Mesendoderm (in vitro differentiated cells): ENCODE results near the gene RALGAPA1.

Experiments used
- DNase-seq: peaks from one replicate; pipeline ENCODE4 v3.0.0; 2013
- H2AK5ac ChIP-seq: 2 replicates; pipeline ENCODE4 v1.6.1; 2013; ENCODE audit warnings: low read length, inconsistent platforms
- H2BK120ac ChIP-seq: 2 replicates; pipeline ENCODE4 v1.6.1; 2013; ENCODE audit warnings: low read depth, mild to moderate bottlenecking, low read length, moderate library complexity, mixed read lengths
- H2BK15ac ChIP-seq: replicated peaks from 2 replicates; pipeline ENCODE4 v1.6.1; 2013; ENCODE audit warnings: low read depth, mild to moderate bottlenecking, moderate library complexity
- H2BK5ac ChIP-seq: 2 replicates; pipeline ENCODE4 v1.6.1; 2013; ENCODE audit warnings: low read length, inconsistent platforms
- H3K18ac ChIP-seq: 2 replicates; pipeline ENCODE4 v1.6.1; 2013; ENCODE audit warnings: mild to moderate bottlenecking, low read length, mixed read lengths
- H3K23ac ChIP-seq: one replicate; pipeline ENCODE4 v1.6.1; 2013; ENCODE audit warnings: low read length
- H3K27ac ChIP-seq: 2 replicates; pipeline ENCODE4 v1.5.1; 2013; ENCODE audit warnings: low read depth, mild to moderate bottlenecking, inconsistent platforms, low read length, moderate library complexity
- H3K27me3 ChIP-seq: 2 replicates; pipeline ENCODE4 v1.6.1; 2013; ENCODE audit warnings: low read length, control low read depth, mild to moderate bottlenecking, inconsistent platforms; ENCODE audit not compliant: insufficient read depth, poor library complexity
- H3K36me3 ChIP-seq: 2 replicates; pipeline ENCODE4 v1.6.1; 2013; ENCODE audit warnings: low read length, inconsistent platforms; ENCODE audit not compliant: control insufficient read depth, insufficient read depth
- H3K4ac ChIP-seq: one replicate; pipeline ENCODE4 v1.6.1; 2013; ENCODE audit warnings: low read depth, mild to moderate bottlenecking, low read length, moderate library complexity
- H3K4me1 ChIP-seq: 2 replicates; pipeline ENCODE4 v1.6.1; 2013; ENCODE audit warnings: low read depth, low read length, inconsistent platforms; ENCODE audit not compliant: control insufficient read depth
- H3K4me2 ChIP-seq: 2 replicates; pipeline ENCODE4 v1.6.1; 2013; ENCODE audit warnings: low read length
- H3K4me3 ChIP-seq: 2 replicates; pipeline ENCODE4 v1.5.1; 2013; ENCODE audit warnings: mild to moderate bottlenecking, low read length
- H3K56ac ChIP-seq: one replicate; pipeline ENCODE4 v1.6.1; 2013; ENCODE audit warnings: low read length
- H3K79me1 ChIP-seq: 2 replicates; pipeline ENCODE4 v1.6.1; 2013; ENCODE audit warnings: low read length, inconsistent platforms
- H3K79me2 ChIP-seq: 2 replicates; pipeline ENCODE4 v1.6.1; 2013; ENCODE audit warnings: mild to moderate bottlenecking, low read length; ENCODE audit not compliant: control insufficient read depth, insufficient read depth
- H3K9ac ChIP-seq: 2 replicates; pipeline ENCODE4 v1.6.1; 2013; ENCODE audit warnings: low read length, inconsistent platforms
- H4K5ac ChIP-seq: one replicate; pipeline ENCODE4 v1.6.1; 2013; ENCODE audit warnings: low read length
- H4K8ac ChIP-seq: one replicate; pipeline ENCODE4 v1.6.1; 2013; ENCODE audit warnings: low read depth, mild to moderate bottlenecking, control low read depth, low read length, moderate library complexity
- WGBS: extraction: QIAGEN DNeasy Blood & Tissue Kit; methylation state at CpG from one replicate; pipeline ENCODE4 v1.1.7; 2013; ENCODE audit warnings: low lambda C conversion rate, missing lambda C conversion rate; ENCODE audit not compliant: insufficient coverage; ENCODE audit errors: extremely low coverage; 5-methylcytosine and 5-hydroxymethylcytosine counted together

The RALGAPA1 gene

GRCh38 chr14:35818346-35819115 lies 9.4 kb upstream of the RALGAPA1 start:
- no peak overlapping the region for H4K8ac ChIP-seq
- H3K79me2 ChIP-seq, result no peaks in the 10 kb centered on the region
- H3K27me3 ChIP-seq, result no peaks in the 10 kb centered on the region
- no peaks in the 10 kb centered on the region for H3K4me1 ChIP-seq
- H3K4ac ChIP-seq, result no peak overlapping the region
- H3K18ac ChIP-seq, result no peak overlapping the region
- no peak overlapping the region for H3K4me2 ChIP-seq
- no peaks in the 10 kb centered on the region for H3K79me1 ChIP-seq
- no peaks in the 10 kb centered on the region for H3K36me3 ChIP-seq
- H2AK5ac ChIP-seq, result no peak overlapping the region
- H2BK15ac ChIP-seq, result no peak overlapping the region
- no CpG with 5 or more reads among the region's 13 CpGs for WGBS
- no peak overlapping the region for H2BK5ac ChIP-seq
- H3K56ac ChIP-seq, result no peak overlapping the region
- no peak overlapping the region for H4K5ac ChIP-seq
- peak; percentile 48 for DNase-seq
- H3K27ac ChIP-seq, result no peak overlapping the region
- no peak overlapping the region for H3K4me3 ChIP-seq
- H3K23ac ChIP-seq, result no peak overlapping the region
- H2BK120ac ChIP-seq, result no peak overlapping the region
- H3K9ac ChIP-seq, result no peak overlapping the region

GRCh38 chr14:35814371-35815005 lies 5.4 kb upstream of the RALGAPA1 start:
- Histone ChIP-seq H3K36me3 (no peaks in the 10 kb centered on the region), H3K27me3 (no peaks in the 10 kb centered on the region), H4K8ac (no peak overlapping the region), H3K9ac (no peak overlapping the region), H2BK120ac (no peak overlapping the region), H3K4me2 (no peak overlapping the region), H2AK5ac (no peak overlapping the region), H3K79me2 (no peaks in the 10 kb centered on the region), H2BK15ac (no peak overlapping the region), H2BK5ac (no peak overlapping the region), H3K4me1 (no peaks in the 10 kb centered on the region), H3K18ac (no peak overlapping the region), H4K5ac (no peak overlapping the region), H3K4me3 (no peak overlapping the region), H3K79me1 (no peaks in the 10 kb centered on the region), H3K23ac (no peak overlapping the region), H3K27ac (no peak overlapping the region), H3K56ac (no peak overlapping the region), H3K4ac (no peak overlapping the region)
- WGBS, result no CpG with 5 or more reads among the region's 3 CpGs
- peak; percentile 68 for DNase-seq

GRCh38 chr14:35810963-35811362 lies 1.9 kb upstream of the RALGAPA1 start:
- Histone ChIP-seq H2AK5ac (no peak overlapping the region), H3K27me3 (no peaks in the 10 kb centered on the region), H3K4me2 (no peak overlapping the region), H3K4me1 (no peaks in the 10 kb centered on the region), H3K4ac (no peak overlapping the region), H4K8ac (no peak overlapping the region), H3K9ac (no peak overlapping the region), H3K79me1 (no peaks in the 10 kb centered on the region), H3K4me3 (no peak overlapping the region), H3K79me2 (no peaks in the 10 kb centered on the region), H2BK15ac (no peak overlapping the region), H2BK5ac (no peak overlapping the region), H2BK120ac (no peak overlapping the region), H3K27ac (no peak overlapping the region), H4K5ac (no peak overlapping the region), H3K23ac (no peak overlapping the region), H3K36me3 (no peaks in the 10 kb centered on the region), H3K56ac (no peak overlapping the region), H3K18ac (no peak overlapping the region)
- WGBS, result no CpG with 5 or more reads among the region's 4 CpGs
- no peak for DNase-seq

- Histone ChIP-seq H3K27me3 (no peaks in the 10 kb centered on the region), H2BK15ac (no peak overlapping the region), H4K5ac (no peak overlapping the region), H3K9ac (no peak overlapping the region), H3K79me1 (no peaks in the 10 kb centered on the region), H2AK5ac (no peak overlapping the region), H3K18ac (no peak overlapping the region), H2BK120ac (no peak overlapping the region), H3K79me2 (no peaks in the 10 kb centered on the region), H3K4me2 (no peak overlapping the region), H3K56ac (no peak overlapping the region), H4K8ac (no peak overlapping the region), H3K23ac (no peak overlapping the region), H3K4ac (no peak overlapping the region), H3K4me1 (no peaks in the 10 kb centered on the region), H2BK5ac (no peak overlapping the region), H3K4me3 (no peak overlapping the region), H3K36me3 (no peaks in the 10 kb centered on the region), H3K27ac (no peak overlapping the region)
- DNase-seq, result no peak
- WGBS, result no CpG with 5 or more reads among the region's 2 CpGs
Measured at GRCh38 chr14:35809597-35809996, 502 bp upstream of the RALGAPA1 start.

GRCh38 chr14:35808076-35808637 lies 938 bp downstream of the RALGAPA1 start:
- Histone ChIP-seq H3K9ac (peak overlapping the region; percentile 68), H4K8ac (no peak overlapping the region), H3K56ac (peak overlapping the region; percentile 85), H3K27ac (no peak overlapping the region), H3K4me2 (peak overlapping the region; percentile 87), H3K4me3 (peak overlapping the region; percentile 75), H3K23ac (no peak overlapping the region), H3K79me1 (no peaks in the 10 kb centered on the region), H3K79me2 (no peaks in the 10 kb centered on the region), H2BK15ac (no peak overlapping the region), H2BK5ac (no peak overlapping the region), H3K18ac (no peak overlapping the region), H4K5ac (no peak overlapping the region), H3K4ac (no peak overlapping the region), H2AK5ac (no peak overlapping the region), H3K4me1 (no peaks in the 10 kb centered on the region), H2BK120ac (no peak overlapping the region), H3K36me3 (no peaks in the 10 kb centered on the region), H3K27me3 (no peaks in the 10 kb centered on the region)
- WGBS, result no CpG with 5 or more reads among the region's 11 CpGs
- DNase-seq, result peak; percentile 57
